PC-9 (cell line): ENCODE results near the gene DNMT3A. TPM values are rescaled to one million over a fixed set of nuclear protein-coding genes. Genes with fewer than 3 reads are reported as not detected.

Experiments used
- BruUV-seq: library from RNA; stranded (reverse); fragments of 400-500 nt; replicated peaks from 2 replicates; lab custom pipeline; 2021; lab: Mats Ljungman, UMichigan
- CTCF ChIA-PET: fragments of 300-600 bp; sonication (Branson Sonifier 250); formaldehyde crosslinking; loops from one replicate; lab custom pipeline; 2022; ENCODE audit warnings: antibody characterized with exemption; lab: Charles Lee
- POLR2A ChIA-PET: fragments of 300-600 bp; sonication (Branson Sonifier 250); formaldehyde crosslinking; loops from one replicate; lab custom pipeline; 2022; ENCODE audit warnings: antibody characterized with exemption; ENCODE audit not compliant: unreplicated experiment; lab: Charles Lee
- DNase-seq, 2 experiments: peaks; one replicate each; pipeline versions ENCODE4 v3.0.0 to v3.0.0-alpha.2; 2015 to 2022; ENCODE audit warnings: mixed read lengths in 1 of 2
- H2AFZ ChIP-seq: fragments of 200-600 bp; sonication (generic); 2 replicates; pipeline ENCODE4 v1.8.1; 2017; ENCODE audit warnings: antibody characterized with exemption
- H3F3A ChIP-seq: fragments of 200-600 bp; sonication (generic); 2 replicates; pipeline ENCODE4 v1.8.1; 2017; ENCODE audit warnings: antibody characterized with exemption, mild to moderate bottlenecking, low read depth; ENCODE audit not compliant: insufficient read depth
- H3K27ac ChIP-seq: fragments of 200-600 bp; sonication (generic); 2 replicates; pipeline ENCODE4 v1.6.1; 2016; ENCODE audit warnings: mixed run types
- H3K27me3 ChIP-seq: fragments of 200-600 bp; sonication (generic); 2 replicates; pipeline ENCODE4 v1.6.1; 2016; ENCODE audit warnings: low read depth, mixed run types; ENCODE audit not compliant: insufficient read depth
- H3K36me3 ChIP-seq: fragments of 200-600 bp; sonication (generic); 2 replicates; pipeline ENCODE4 v1.6.1; 2016; ENCODE audit warnings: low read depth, mixed run types
- H3K4me1 ChIP-seq: fragments of 200-600 bp; sonication (generic); replicated peaks from 2 replicates; pipeline ENCODE4 v1.6.1; 2016; ENCODE audit warnings: mixed run types; ENCODE audit not compliant: insufficient read depth
- H3K4me2 ChIP-seq: fragments of 200-600 bp; sonication (generic); 2 replicates; pipeline ENCODE4 v1.6.1; 2017; ENCODE audit warnings: mixed run types
- H3K4me3 ChIP-seq: fragments of 200-600 bp; sonication (generic); 2 replicates; pipeline ENCODE4 v1.6.1; 2016; ENCODE audit warnings: mixed run types
- H3K79me2 ChIP-seq: fragments of 200-600 bp; sonication (generic); 2 replicates; pipeline ENCODE4 v1.6.1; 2017; ENCODE audit warnings: low read depth, mixed run types
- H3K9me2 ChIP-seq: fragments of 200-600 bp; sonication (generic); 2 replicates; pipeline ENCODE4 v1.8.1; 2017; ENCODE audit warnings: mild to moderate bottlenecking; ENCODE audit not compliant: insufficient read depth
- H3K9me3 ChIP-seq: fragments of 200-600 bp; sonication (generic); 2 replicates; pipeline ENCODE4 v1.8.1; 2016; ENCODE audit warnings: low read depth; ENCODE audit not compliant: insufficient read depth
- H4K20me1 ChIP-seq: fragments of 200-600 bp; sonication (generic); 2 replicates; pipeline ENCODE4 v1.8.1; 2017; ENCODE audit not compliant: insufficient read depth
- CTCF ChIP-seq: fragments of 200-600 bp; sonication (generic); conservative IDR thresholded peaks from 2 replicates; pipeline ENCODE4 v1.6.1; 2017; ENCODE audit warnings: mixed run types, antibody characterized with exemption, mild to moderate bottlenecking, moderate library complexity
- EZH2 ChIP-seq: fragments of 200-600 bp; sonication (generic); IDR thresholded peaks from 2 replicates; pipeline ENCODE4 v1.8.0; 2017; ENCODE audit warnings: antibody characterized with exemption, low read depth
- intact Hi-C: fragments of 100-400 bp; cut with micrococcal nuclease; formaldehyde crosslinking; loops from one replicate; pipeline ENCODE4 v1.10.0; 2022; ENCODE audit not compliant: unreplicated experiment
- total RNA-seq: library from RNA; stranded (reverse); gene quantifications from 2 replicates; pipeline ENCODE4 v1.2.3, GENCODE V29; 2021

Gene DNMT3A
- total RNA-seq, 1 experiment from 2014 or later = 38.9 TPM

DNA sequence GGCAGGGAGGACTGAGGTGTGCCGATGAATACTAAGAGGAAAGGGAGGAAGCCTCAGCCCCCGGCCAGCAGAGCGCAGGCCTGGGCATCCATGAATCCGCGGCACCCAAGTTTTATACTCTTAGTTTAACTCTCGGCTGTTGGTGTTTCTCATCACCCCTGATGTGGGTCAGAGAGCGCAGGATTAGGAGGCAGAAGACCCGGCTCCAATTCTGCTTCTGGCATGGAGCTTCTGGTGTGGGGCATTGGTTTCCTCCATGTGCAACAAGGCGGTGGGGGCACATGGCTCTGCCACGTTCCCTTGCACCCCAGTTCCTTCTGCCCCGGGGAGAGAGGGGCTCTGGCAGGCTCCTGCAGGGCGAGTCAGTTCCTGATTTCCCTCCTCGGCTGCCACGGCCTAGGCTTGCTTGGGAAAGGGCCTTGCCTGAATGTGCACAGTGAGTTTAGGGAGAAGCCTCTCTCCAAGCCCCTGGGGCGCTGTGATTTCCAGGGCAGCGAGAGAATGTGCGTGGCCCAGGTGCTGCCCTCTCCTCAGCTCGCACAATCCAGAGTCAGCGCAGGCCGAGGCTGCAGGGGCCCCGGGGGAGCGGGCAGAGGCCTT lies 36.2 kb upstream of the DNMT3A start:
- no peak overlapping the region for H2AFZ ChIP-seq
- H3K79me2 ChIP-seq = no peaks in the 10 kb centered on the region
- H3F3A ChIP-seq = peaks cover 11% of the 10 kb centered on the region; the same call in 1 of the 2 replicates
- H3K9me3 ChIP-seq = peaks cover 6% of the 10 kb centered on the region
- no peak overlapping the region for H3K4me2 ChIP-seq
- peaks cover 8% of the 10 kb centered on the region for H3K4me1 ChIP-seq
- no peak for DNase-seq
- H3K9me2 ChIP-seq = no peaks in the 10 kb centered on the region
- ChIA-PET CTCF (interaction anchor here (1.1 kb wide), 1 partner anchor 16 kb away, joined by 5 read pairs; no protein-coding TSS in a partner anchor), POLR2A (no interaction called here)
- no peaks in the 10 kb centered on the region for H4K20me1 ChIP-seq
- H3K27me3 ChIP-seq = no peaks in the 10 kb centered on the region
- BruUV-seq = no TSS peak
- H3K36me3 ChIP-seq = no peaks in the 10 kb centered on the region
- intact Hi-C loops = no loop called here
- H3K4me3 ChIP-seq = no peak overlapping the region
- H3K27ac ChIP-seq = no peak overlapping the region
- TF ChIP-seq CTCF (no peak), EZH2 (no peak)

DNA sequence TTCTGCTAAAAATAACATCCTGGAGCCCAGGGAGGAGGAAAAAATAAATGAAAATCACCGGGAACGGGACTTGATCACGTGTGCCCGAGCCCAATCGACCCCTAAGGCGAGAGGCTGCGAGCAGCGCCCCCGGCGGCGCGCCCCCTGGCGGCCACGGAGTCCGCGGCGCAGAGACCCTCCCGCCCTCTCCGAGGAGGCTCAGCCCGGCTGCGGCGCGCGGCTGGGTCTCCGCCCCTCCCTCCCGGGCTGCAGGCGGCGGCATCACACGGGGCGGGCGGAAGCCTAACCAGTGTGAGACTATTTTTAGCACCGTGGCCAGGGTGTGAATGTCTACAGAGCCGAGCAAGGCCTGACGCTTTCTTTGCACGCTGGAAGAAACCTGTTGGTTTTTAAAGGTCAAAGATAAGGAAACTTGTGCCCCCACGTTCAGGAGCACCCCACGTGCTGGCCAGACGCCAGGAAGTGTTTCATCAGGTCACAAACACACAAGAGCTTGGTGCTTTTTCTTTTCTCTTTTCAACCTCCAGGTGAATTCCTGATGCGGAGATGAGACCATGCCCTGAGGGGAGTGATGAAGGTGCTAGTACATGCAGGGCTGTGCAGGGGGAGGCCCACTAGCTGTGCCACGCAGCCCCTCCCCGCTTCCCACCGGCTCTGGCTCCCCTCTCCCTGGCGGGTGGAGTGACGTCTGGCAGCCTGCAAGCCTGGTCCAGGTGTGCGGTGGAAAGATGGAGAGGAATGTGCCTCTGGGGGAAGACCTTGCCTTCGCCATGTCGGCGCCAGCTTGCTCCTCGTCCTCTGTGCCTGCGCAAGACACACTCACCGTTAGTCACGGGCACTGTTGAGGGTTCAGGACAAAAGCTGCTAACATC lies 35.3 kb upstream of the DNMT3A start:
- peak overlapping the region; percentile 54; the same call in 1 of the 2 replicates for H2AFZ ChIP-seq
- DNase-seq = peak; percentile 76 to 91
- H3F3A ChIP-seq = peaks cover 11% of the 10 kb centered on the region; the same call in 1 of the 2 replicates
- H3K27me3 ChIP-seq = no peaks in the 10 kb centered on the region
- no peak for TF ChIP-seq EZH2
- peak; percentile 95 for TF ChIP-seq CTCF
- BruUV-seq = no TSS peak
- no peaks in the 10 kb centered on the region for H3K36me3 ChIP-seq
- H3K4me3 ChIP-seq = peak overlapping the region; percentile 39; the same call in 1 of the 2 replicates
- H3K4me2 ChIP-seq = peak overlapping the region; percentile 74
- peak overlapping the region; percentile 16; the same call in 1 of the 2 replicates for H3K27ac ChIP-seq
- peaks cover 8% of the 10 kb centered on the region for H3K4me1 ChIP-seq
- CTCF ChIA-PET = interaction anchor here (0.9 to 1.1 kb wide), 2 partner anchors 12 to 15 kb away, joined by 5 to 6 read pairs; no protein-coding TSS in a partner anchor
- peaks cover 6% of the 10 kb centered on the region for H3K9me3 ChIP-seq
- intact Hi-C loops = loop anchor here (1.0 kb wide), 1 partner anchor 145 kb away; no protein-coding TSS in a partner anchor
- no peaks in the 10 kb centered on the region for H3K79me2 ChIP-seq
- POLR2A ChIA-PET = interaction anchor here (0.9 kb wide), 1 partner anchor 13 kb away, joined by 4 read pairs; no protein-coding TSS in a partner anchor
- no peaks in the 10 kb centered on the region for H3K9me2 ChIP-seq
- H4K20me1 ChIP-seq = no peaks in the 10 kb centered on the region

DNA sequence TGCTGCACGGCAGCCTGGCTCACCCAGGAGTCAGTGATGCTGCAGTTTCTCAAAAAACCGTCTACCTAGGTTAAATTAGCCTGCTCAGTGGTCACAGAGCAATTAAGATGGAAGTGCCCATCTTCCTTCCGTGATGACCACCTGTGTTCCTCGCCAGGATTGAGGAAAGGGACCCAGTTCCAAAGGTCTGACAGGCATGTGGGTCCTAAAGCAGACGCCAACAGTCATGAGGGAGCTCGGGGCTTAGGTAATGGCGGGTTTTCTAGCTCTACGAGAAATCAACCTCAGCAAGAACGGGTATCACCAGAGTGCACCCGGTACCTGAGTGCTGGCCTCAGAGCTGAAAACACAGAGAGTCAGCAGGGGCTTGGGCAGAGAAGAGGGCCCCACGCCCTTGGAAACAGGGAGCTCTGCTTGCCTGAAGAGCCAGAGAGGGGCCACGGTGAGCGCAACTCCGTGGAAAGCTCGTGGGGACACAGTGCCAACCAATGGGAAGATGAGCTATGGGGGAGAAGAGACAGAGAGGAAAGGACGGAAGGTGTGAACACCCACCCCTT lies 34.3 kb upstream of the DNMT3A start:
- Histone ChIP-seq H3F3A (peaks cover 11% of the 10 kb centered on the region; the same call in 1 of the 2 replicates), H3K79me2 (no peaks in the 10 kb centered on the region), H2AFZ (0 out of 2 replicates have a peak overlapping the region, but pooled peaks have one; percentile 54), H3K9me3 (peaks cover 6% of the 10 kb centered on the region), H4K20me1 (no peaks in the 10 kb centered on the region), H3K9me2 (no peaks in the 10 kb centered on the region), H3K4me2 (peak overlapping the region; percentile 74), H3K27me3 (no peaks in the 10 kb centered on the region), H3K36me3 (no peaks in the 10 kb centered on the region), H3K27ac (no peak overlapping the region), H3K4me3 (no peak overlapping the region; the same call in 1 of the 2 replicates), H3K4me1 (peaks cover 8% of the 10 kb centered on the region)
- no peak for DNase-seq
- TF ChIP-seq CTCF = no peak
- no peak for TF ChIP-seq EZH2
- intact Hi-C loops = loop anchor here (1.0 kb wide), 1 partner anchor 146 kb away; no protein-coding TSS in a partner anchor
- BruUV-seq = no TSS peak
- CTCF ChIA-PET = interaction anchor here (1.2 to 1.5 kb wide), 2 partner anchors 11 to 13 kb away, joined by 3 to 5 read pairs; no protein-coding TSS in a partner anchor
- POLR2A ChIA-PET = interaction anchor here (0.9 kb wide), 1 partner anchor 12 kb away, joined by 4 read pairs; no protein-coding TSS in a partner anchor
